SIG-M5 treated with dmso at 0.1 percent for 504 hours (cell line): ENCODE results near the gene GLP1R.

Source experiments
- DNase-seq: peaks from one replicate; lab custom pipeline; 2025; ENCODE audit not compliant: unreplicated experiment; lab: John Stamatoyannopoulos, UW

GLP1R gene

GRCh38 chr6:39061588-39061987 lies 13.0 kb downstream of the GLP1R start:
- no peak for DNase-seq

GRCh38 chr6:39062014-39062740 lies 13.6 kb downstream of the GLP1R start:
- no peak for DNase-seq

- no peak for DNase-seq
These were observed 14.9 kb downstream of the GLP1R start for GRCh38 chr6:39063526-39063925.

- DNase-seq: no peak
These were observed 17.0 kb downstream of the GLP1R start for GRCh38 chr6:39065561-39065960.

GRCh38 chr6:39068391-39068790 lies 19.8 kb downstream of the GLP1R start:
- no peak for DNase-seq

GRCh38 chr6:39072830-39073229 lies 24.2 kb downstream of the GLP1R start:
- DNase-seq: no peak

GRCh38 chr6:39073471-39074355 lies 25.1 kb downstream of the GLP1R start:
- no peak for DNase-seq

GRCh38 chr6:39074486-39074885 lies 25.9 kb downstream of the GLP1R start:
- DNase-seq: no peak

GRCh38 chr6:39075010-39075686 lies 26.6 kb downstream of the GLP1R start:
- no peak for DNase-seq

- DNase-seq: no peak
These were observed 27.4 kb downstream of the GLP1R start for GRCh38 chr6:39075807-39076622.

GRCh38 chr6:39076623-39077535 lies 28.3 kb downstream of the GLP1R start:
- no peak for DNase-seq

GRCh38 chr6:39077882-39078594 lies 29.5 kb downstream of the GLP1R start:
- DNase-seq: no peak

GRCh38 chr6:39078695-39079094 lies 30.1 kb downstream of the GLP1R start:
- DNase-seq: no peak

- no peak for DNase-seq
These were observed 30.9 kb downstream of the GLP1R start for GRCh38 chr6:39079197-39080125.

GRCh38 chr6:39080246-39080875 lies 31.8 kb downstream of the GLP1R start:
- no peak for DNase-seq

- DNase-seq: no peak
These were observed 33.7 kb downstream of the GLP1R start for GRCh38 chr6:39082310-39082709.

GRCh38 chr6:39083231-39083634 lies 34.7 kb downstream of the GLP1R start:
- DNase-seq: no peak

- DNase-seq: no peak
These were observed 35.9 kb downstream of the GLP1R start for GRCh38 chr6:39084506-39084905.
